Measurements from ENCODE around the gene SCO2. TPM values are rescaled to one million over a fixed set of nuclear protein-coding genes. Genes with fewer than 3 reads are reported as not detected.

SCO2 gene
- total and polyA plus RNA-seq, 2 of the 4 experiments (the other 2 are of a cell fraction): 1.3 to 1.9 TPM

GRCh38 chr22:50525858-50526107 is 385 bp upstream of the SCO2 start:
- Histone ChIP-seq H3K56ac (ENCODE audit: extremely low read depth, insufficient read depth, low read length) (no peak overlapping the region), H3K4me2 (ENCODE audit: low read depth, low read length) (peak overlapping the region; percentile 77), H3K9ac (ENCODE audit: low read depth, low read length) (peak overlapping the region; percentile 89), H2AK5ac (ENCODE audit: low read depth, low read length) (0 out of 2 replicates have a peak overlapping the region, but pooled peaks have one; percentile 35), H4K5ac (ENCODE audit: low read depth, low read length) (peak overlapping the region; percentile 66; the same call in 1 of the 2 replicates), H2BK15ac (ENCODE audit: low read depth, low read length) (no peak overlapping the region), H3K18ac (ENCODE audit: low read depth, low read length) (no peak overlapping the region), H2BK120ac (ENCODE audit: low read depth, low read length) (no peak overlapping the region), H3K14ac (replicated peaks; ENCODE audit: low read depth, low read length) (0 out of 2 replicates have a peak overlapping the region, but pooled peaks have one; percentile 92), H2BK20ac (ENCODE audit: low read depth, low read length) (no peak overlapping the region), H3K79me1 (ENCODE audit: low read depth in 1 of 2, low read length in 2 of 2) (peaks cover 11 to 46% of the 10 kb centered on the region in 2 experiments), H3K27me3 (ENCODE audit: control insufficient read depth, insufficient read depth, low read length) (no peaks in the 10 kb centered on the region), H3K9me1 (ENCODE audit: insufficient read depth, low read length) (peaks cover 12% of the 10 kb centered on the region), H4K91ac (ENCODE audit: insufficient read depth, low read depth, low read length) (peak overlapping the region; percentile 56; the same call in 1 of the 2 replicates), H2AK9ac (replicated peaks; ENCODE audit: low read depth, low read length, poor library complexity) (peak overlapping the region; percentile 99), H3K36me3 (ENCODE audit: control insufficient read depth, insufficient read depth, low read length) (peaks cover 24% of the 10 kb centered on the region), H2BK5ac (ENCODE audit: low read depth, low read length, poor library complexity, severe bottlenecking) (peak overlapping the region; percentile 85), H3K4me3 (ENCODE audit: insufficient read depth, low read depth, low read length) (peak overlapping the region; percentile 84), H3K9me3 (ENCODE audit: control insufficient read depth, insufficient read depth, low read length) (no peaks in the 10 kb centered on the region), H4K20me1 (ENCODE audit: insufficient read depth, low read length) (peaks cover 19% of the 10 kb centered on the region), H3K4ac (ENCODE audit: low read depth, low read length) (peak overlapping the region; percentile 94), H2AFZ (replicated peaks; ENCODE audit: low read length, poor library complexity) (peak overlapping the region; percentile 96), H3K23ac (ENCODE audit: low read depth, low read length) (no peak overlapping the region), H3K4me1 (ENCODE audit: control insufficient read depth, insufficient read depth, low read length) (peaks cover 13% of the 10 kb centered on the region), H4K8ac (ENCODE audit: low read depth in 2 of 2, low read length in 2 of 2) (peak overlapping the region; percentile 82 to 91; a peak in 2 of 4 replicates), H3K27ac (ENCODE audit: insufficient read depth, low read length) (peak overlapping the region; percentile 96)
- ATAC-seq (ENCODE audit: low read depth): no peak
- dilution Hi-C loops (cut with HindIII; ENCODE audit: low sequenced_read_pairs, unreplicated experiment): no loop called here
- ChIA-PET POLR2A (ENCODE audit: unreplicated experiment) (interaction anchor here (0.6 to 0.7 kb wide), 3 partner anchors 18 to 53 kb away, joined by 3 to 4 read pairs (median 3); partner anchors contain the start of genes LMF2, NCAPH2 and SYCE3), CTCF (interaction anchor here (0.5 to 1.6 kb wide), 11 partner anchors 16 to 231 kb away, joined by 3 to 8 read pairs (median 4); partner anchors contain the start of genes CHKB, LMF2, NCAPH2 and SYCE3)
- TF ChIP-seq MAZ (IDR thresholded peaks at IDR 0.05; ENCODE audit: borderline replicate concordance, low read depth, low read length) (no peak), MXI1 (IDR thresholded peaks at IDR 0.05; ENCODE audit: borderline replicate concordance, low read depth, low read length) (no peak), RFX5 (IDR thresholded peaks at IDR 0.05; ENCODE audit: low read depth, low read length) (no peak), CEBPB (IDR thresholded peaks at IDR 0.05; ENCODE audit: low read depth, low read length) (no peak), MAFK (IDR thresholded peaks at IDR 0.05; ENCODE audit: low read depth, low read length) (no peak), NFE2L2 (IDR thresholded peaks at IDR 0.05; ENCODE audit: low read depth, low read length) (no peak), CHD1 (IDR thresholded peaks at IDR 0.05; ENCODE audit: low read depth, low read length) (no peak), USF2 (IDR thresholded peaks at IDR 0.05; ENCODE audit: low read depth, low read length) (no peak), BHLHE40 (IDR thresholded peaks at IDR 0.05; ENCODE audit: low read depth, low read length) (no peak), CTCF (conservative IDR thresholded peaks at IDR 0.05; ENCODE audit: low read depth, low read length) (no peak), POLR2A (IDR thresholded peaks at IDR 0.05; ENCODE audit: low read depth, low read length) (no peak), SMC3 (IDR thresholded peaks at IDR 0.05; ENCODE audit: low read depth, low read length) (no peak)
- 0% methylated on average over 10 of the region's 33 CpGs; no CpG with 5 or more reads in 1 of the 2 experiments for WGBS, 2 experiments (ENCODE audit: extremely low coverage in 2 of 2, insufficient read length in 1 of 2)
- in situ Hi-C loops (cut with MboI; ENCODE audit: low sequenced_read_pairs): loop anchor here (5.0 kb wide), 1 partner anchor 52 kb away; the partner anchor contains the start of gene CPT1B
- no TSS peak for BruUV-seq (replicated peaks)
- intact Hi-C loops (cut with micrococcal nuclease): loop anchor here (5.0 kb wide), 1 partner anchor 57 kb away; the partner anchor contains the start of gene CHKB
- DNase-seq: no peak
